ENCODE data around the gene TUT7.
"Not testable (repeated sequence)": the region's sequence is repeated elsewhere in the genome, so short reads cannot be mapped to it uniquely, and the experiment has no call there.

The TUT7 gene

GRCh38 chr9:86308687-86309086 is 45.5 kb downstream of the TUT7 start:
- no peak overlapping the region for H3K27ac ChIP-seq
- no peak for DNase-seq
- H3K4me3 ChIP-seq (ENCODE audit: low read depth, low read length) = no peak overlapping the region
- TF ChIP-seq CTCF (IDR thresholded peaks at IDR 0.05; ENCODE audit: low read depth, low read length) = no peak
- H3K9me3 ChIP-seq (ENCODE audit: severe bottlenecking) = no peaks in the 10 kb centered on the region
- H3K36me3 ChIP-seq = peaks cover 36% of the 10 kb centered on the region
- no peaks in the 10 kb centered on the region for H3K27me3 ChIP-seq (ENCODE audit: insufficient read depth, low read depth, severe bottlenecking)

GRCh38 chr9:86304236-86304730 is 49.9 kb downstream of the TUT7 start:
- H3K27ac ChIP-seq = no peak overlapping the region
- H3K4me3 ChIP-seq (ENCODE audit: low read depth, low read length) = no peak overlapping the region
- no peak for TF ChIP-seq CTCF (IDR thresholded peaks at IDR 0.05; ENCODE audit: low read depth, low read length)
- no peak for DNase-seq
- no peaks in the 10 kb centered on the region for H3K9me3 ChIP-seq (ENCODE audit: severe bottlenecking)
- H3K36me3 ChIP-seq = peaks cover 58% of the 10 kb centered on the region
- H3K27me3 ChIP-seq (ENCODE audit: insufficient read depth, low read depth, severe bottlenecking) = no peaks in the 10 kb centered on the region

GRCh38 chr9:86303316-86303975 is 50.8 kb downstream of the TUT7 start:
- no peak overlapping the region for H3K27ac ChIP-seq
- no peaks in the 10 kb centered on the region for H3K27me3 ChIP-seq (ENCODE audit: insufficient read depth, low read depth, severe bottlenecking)
- no peak overlapping the region for H3K4me3 ChIP-seq (ENCODE audit: low read depth, low read length)
- H3K36me3 ChIP-seq = peaks cover 64% of the 10 kb centered on the region
- no peaks in the 10 kb centered on the region for H3K9me3 ChIP-seq (ENCODE audit: severe bottlenecking)
- no peak for TF ChIP-seq CTCF (IDR thresholded peaks at IDR 0.05; ENCODE audit: low read depth, low read length)
- no peak for DNase-seq

- DNase-seq = no peak
- no peak for TF ChIP-seq CTCF (IDR thresholded peaks at IDR 0.05; ENCODE audit: low read depth, low read length)
- Histone ChIP-seq H3K36me3 (peaks cover 55% of the 10 kb centered on the region), H3K9me3 (ENCODE audit: severe bottlenecking) (no peaks in the 10 kb centered on the region), H3K27me3 (ENCODE audit: insufficient read depth, low read depth, severe bottlenecking) (no peaks in the 10 kb centered on the region), H3K4me3 (ENCODE audit: low read depth, low read length) (no peak overlapping the region), H3K27ac (no peak overlapping the region)
Observed at GRCh38 chr9:86301686-86302085, 52.5 kb downstream of the TUT7 start.

- H3K27me3 ChIP-seq (ENCODE audit: insufficient read depth, low read depth, severe bottlenecking) = no peaks in the 10 kb centered on the region
- no peak for DNase-seq
- no peak overlapping the region for H3K27ac ChIP-seq
- H3K36me3 ChIP-seq = peaks cover 46% of the 10 kb centered on the region
- TF ChIP-seq CTCF (IDR thresholded peaks at IDR 0.05; ENCODE audit: low read depth, low read length) = no peak
- no peaks in the 10 kb centered on the region for H3K9me3 ChIP-seq (ENCODE audit: severe bottlenecking)
- no peak overlapping the region for H3K4me3 ChIP-seq (ENCODE audit: low read depth, low read length)
Observed at GRCh38 chr9:86300701-86301100, 53.5 kb downstream of the TUT7 start.

GRCh38 chr9:86298873-86299272 is 55.3 kb downstream of the TUT7 start:
- H3K27me3 ChIP-seq (ENCODE audit: insufficient read depth, low read depth, severe bottlenecking) = no peaks in the 10 kb centered on the region
- H3K27ac ChIP-seq = no peak overlapping the region
- peaks cover 44% of the 10 kb centered on the region for H3K36me3 ChIP-seq
- no peak overlapping the region for H3K4me3 ChIP-seq (ENCODE audit: low read depth, low read length)
- no peaks in the 10 kb centered on the region for H3K9me3 ChIP-seq (ENCODE audit: severe bottlenecking)
- TF ChIP-seq CTCF (IDR thresholded peaks at IDR 0.05; ENCODE audit: low read depth, low read length) = no peak
- DNase-seq = no peak

GRCh38 chr9:86290341-86290740 is 63.9 kb downstream of the TUT7 start:
- not testable (repeated sequence) for H3K9me3 ChIP-seq (ENCODE audit: severe bottlenecking); H3K27me3 ChIP-seq (ENCODE audit: insufficient read depth, low read depth, severe bottlenecking); DNase-seq; H3K4me3 ChIP-seq (ENCODE audit: low read depth, low read length); H3K27ac ChIP-seq; H3K36me3 ChIP-seq
